ENCODE results near the gene NOSIP. TPM values are rescaled to one million over a fixed set of nuclear protein-coding genes. Genes with fewer than 3 reads are reported as not detected.

NOSIP gene
- total RNA-seq, 4 donors from 2014 or later = 56.5 to 105 (median 74.4) TPM

- in situ Hi-C loops (cut with MboI; ENCODE audit: low pct_ligation_motif_present in 1 of 4, low pct_unique_long_range_greater_than_20kb in 1 of 4, low sequenced_read_pairs in 3 of 4) = no loop called here
- TF ChIP-seq EP300 (IDR thresholded peaks at IDR 0.05; ENCODE audit: low read depth) (no peak), POLR2A (IDR thresholded peaks at IDR 0.05) (no peak), POLR2AphosphoS5 (IDR thresholded peaks at IDR 0.05) (no peak), CTCF (IDR thresholded peaks at IDR 0.05) (no peak)
- no peaks in the 10 kb centered on the region for H3K27me3 ChIP-seq
- H3K36me3 ChIP-seq = peaks cover 0 to 9% (median 0%) of the 10 kb centered on the region in 4 donors
- intact Hi-C loops (cut with DNase I; ENCODE audit: low total_unique reads) = no loop called here
- H3K27ac ChIP-seq = no peak overlapping the region
- no peaks in the 10 kb centered on the region for H3K9me3 ChIP-seq
- WGBS, 2 donors (ENCODE audit: low coverage in 1 of 2) = 93 to 94% methylated on average over 3 of the region's 3 CpGs
- peaks cover 2 to 25% (median 15%) of the 10 kb centered on the region in 4 donors for H3K4me1 ChIP-seq
- no peak for DNase-seq
- no peak overlapping the region for H3K4me3 ChIP-seq
These were observed 62.3 kb downstream of the NOSIP start for GRCh38 chr19:49518033-49518432.

- in situ Hi-C loops (cut with MboI; ENCODE audit: low pct_ligation_motif_present in 1 of 4, low pct_unique_long_range_greater_than_20kb in 1 of 4, low sequenced_read_pairs in 3 of 4) = no loop called here
- no peak overlapping the region for H3K4me3 ChIP-seq
- intact Hi-C loops (cut with DNase I; ENCODE audit: low total_unique reads) = no loop called here
- peaks cover 0 to 4% (median 0%) of the 10 kb centered on the region in 4 donors for H3K36me3 ChIP-seq
- peak; percentile 46 for DNase-seq
- H3K4me1 ChIP-seq = peaks cover 12 to 41% (median 26%) of the 10 kb centered on the region in 4 donors
- WGBS, 2 donors (ENCODE audit: low coverage in 1 of 2) = 60% methylated on average over 3 to 4 of the region's 4 CpGs
- no peaks in the 10 kb centered on the region for H3K9me3 ChIP-seq
- H3K27me3 ChIP-seq = no peaks in the 10 kb centered on the region
- H3K27ac ChIP-seq = peak overlapping the region; percentile 87 to 95 (median 92)
- TF ChIP-seq CTCF (IDR thresholded peaks at IDR 0.05) (no peak), POLR2AphosphoS5 (IDR thresholded peaks at IDR 0.05) (no peak), EP300 (IDR thresholded peaks at IDR 0.05; ENCODE audit: low read depth) (no peak), POLR2A (IDR thresholded peaks at IDR 0.05) (no peak)
These were observed 64.6 kb downstream of the NOSIP start for GRCh38 chr19:49515767-49516166.

GRCh38 chr19:49514151-49514550 is 66.2 kb downstream of the NOSIP start:
- DNase-seq = no peak
- H3K27ac ChIP-seq = peak overlapping the region; percentile 87 to 95 (median 92)
- 65% methylated on average over 15 of the region's 21 CpGs; no CpG with 5 or more reads in 1 of the 2 donors for WGBS, 2 donors (ENCODE audit: low coverage in 1 of 2)
- intact Hi-C loops (cut with DNase I; ENCODE audit: low total_unique reads) (no loop called here), in situ Hi-C loops (cut with MboI; ENCODE audit: low pct_ligation_motif_present in 1 of 4, low pct_unique_long_range_greater_than_20kb in 1 of 4, low sequenced_read_pairs in 3 of 4) (no loop called here)
- peak overlapping the region; percentile 41 to 87 (median 72) for H3K4me3 ChIP-seq
- H3K36me3 ChIP-seq = peaks cover 0 to 4% (median 0%) of the 10 kb centered on the region in 4 donors
- peaks cover 12 to 41% (median 26%) of the 10 kb centered on the region in 4 donors for H3K4me1 ChIP-seq
- H3K27me3 ChIP-seq = no peaks in the 10 kb centered on the region
- no peak for TF ChIP-seq CTCF (IDR thresholded peaks at IDR 0.05)
- no peak for TF ChIP-seq EP300 (IDR thresholded peaks at IDR 0.05; ENCODE audit: low read depth)
- no peak for TF ChIP-seq POLR2A (IDR thresholded peaks at IDR 0.05)
- TF ChIP-seq POLR2AphosphoS5 (IDR thresholded peaks at IDR 0.05) = no peak
- H3K9me3 ChIP-seq = no peaks in the 10 kb centered on the region

GRCh38 chr19:49513746-49514118 is 66.6 kb downstream of the NOSIP start:
- H3K36me3 ChIP-seq = peaks cover 0 to 4% (median 0%) of the 10 kb centered on the region in 4 donors
- in situ Hi-C loops (cut with MboI; ENCODE audit: low pct_ligation_motif_present in 1 of 4, low pct_unique_long_range_greater_than_20kb in 1 of 4, low sequenced_read_pairs in 3 of 4) (no loop called here), intact Hi-C loops (cut with DNase I; ENCODE audit: low total_unique reads) (no loop called here)
- no peaks in the 10 kb centered on the region for H3K9me3 ChIP-seq
- peak overlapping the region; percentile 41 to 87 (median 72) for H3K4me3 ChIP-seq
- H3K4me1 ChIP-seq = peaks cover 12 to 41% (median 26%) of the 10 kb centered on the region in 4 donors
- H3K27ac ChIP-seq = peak overlapping the region; percentile 87 to 95 (median 92)
- TF ChIP-seq EP300 (IDR thresholded peaks at IDR 0.05; ENCODE audit: low read depth) (no peak), POLR2AphosphoS5 (IDR thresholded peaks at IDR 0.05) (no peak), CTCF (IDR thresholded peaks at IDR 0.05) (no peak), POLR2A (IDR thresholded peaks at IDR 0.05) (no peak)
- 16 to 27% methylated on average over 5 to 12 of the region's 12 CpGs for WGBS, 2 donors (ENCODE audit: low coverage in 1 of 2)
- no peaks in the 10 kb centered on the region for H3K27me3 ChIP-seq
- no peak for DNase-seq
